Liver (tissue), 3 donors: ENCODE measurements around the gene AHNAK2.

Experiments
- ATF3 ChIP-seq: IDR thresholded peaks from 2 replicates; pipeline ENCODE4 v1.6.1; 2016; ENCODE audit warnings: antibody characterized with exemption
- CTCF ChIP-seq: fragments of 150-350 bp; IDR thresholded peaks from 2 replicates; pipeline ENCODE4 v1.5.1; 2017; ENCODE audit warnings: improper control_type of control experiment, low read depth, low read length; ENCODE audit not compliant: missing input control
- EGR1 ChIP-seq, 2 donors: IDR thresholded peaks; 2 replicates each; pipeline ENCODE4 v1.6.1; 2016 to 2018; ENCODE audit warnings: antibody characterized with exemption in 2 of 2, low read depth in 2 of 2
- FOXA1 ChIP-seq: IDR thresholded peaks from 2 replicates; pipeline ENCODE4 v1.6.1; 2016; ENCODE audit warnings: antibody characterized with exemption
- GABPA ChIP-seq, 2 donors: IDR thresholded peaks in 1 of 2; conservative IDR thresholded peaks in 1 of 2; 2 replicates each; pipeline ENCODE4 v1.6.1; 2016; ENCODE audit warnings: antibody characterized with exemption in 2 of 2, mild to moderate bottlenecking in 1 of 2, moderate library complexity in 1 of 2
- JUND ChIP-seq, 2 donors: IDR thresholded peaks; 2 replicates each; pipeline ENCODE4 v1.6.1; 2016; ENCODE audit warnings: antibody characterized with exemption in 2 of 2
- MAX ChIP-seq: IDR thresholded peaks from 2 replicates; pipeline ENCODE4 v1.6.1; 2016; ENCODE audit warnings: antibody characterized with exemption
- RAD21 ChIP-seq, 2 donors: IDR thresholded peaks; 2 replicates each; pipeline ENCODE4 v1.6.1; 2016; ENCODE audit warnings: antibody characterized with exemption in 2 of 2, mild to moderate bottlenecking in 2 of 2
- REST ChIP-seq: IDR thresholded peaks from 2 replicates; pipeline ENCODE4 v1.6.1; 2016; ENCODE audit warnings: antibody characterized with exemption, mild to moderate bottlenecking
- RXRA ChIP-seq, 2 donors: IDR thresholded peaks; 2 replicates each; pipeline ENCODE4 v1.6.1; 2017 to 2018; ENCODE audit warnings: antibody characterized with exemption in 2 of 2, mild to moderate bottlenecking in 1 of 2
- SP1 ChIP-seq: IDR thresholded peaks from 2 replicates; pipeline ENCODE4 v1.6.1; 2018; ENCODE audit warnings: antibody characterized with exemption, mild to moderate bottlenecking
- TAF1 ChIP-seq: conservative IDR thresholded peaks from 2 replicates; pipeline ENCODE4 v1.6.1; 2016; ENCODE audit warnings: antibody characterized with exemption, mild to moderate bottlenecking
- YY1 ChIP-seq: IDR thresholded peaks from 2 replicates; pipeline ENCODE4 v1.6.1; 2016; ENCODE audit warnings: antibody characterized with exemption, mild to moderate bottlenecking
- ZBTB33 ChIP-seq: IDR thresholded peaks from 2 replicates; pipeline ENCODE4 v1.6.1; 2016; ENCODE audit warnings: antibody characterized with exemption
- donor health status: healthy.
- donor health status: healthy.

GRCh38 chr14:104891664-104892530 is 86.3 kb downstream of the AHNAK2 start:
- no peak for TF ChIP-seq CTCF
- no peak for TF ChIP-seq MAX
- no peak for TF ChIP-seq TAF1
- TF ChIP-seq REST: no peak
- TF ChIP-seq YY1: no peak
- no peak for TF ChIP-seq RAD21 (IDR thresholded peaks at IDR 0.05)
- TF ChIP-seq FOXA1: no peak
- no peak for TF ChIP-seq EGR1 (IDR thresholded peaks at IDR 0.05; ENCODE audit: low read depth in 2 of 2)
- TF ChIP-seq JUND (IDR thresholded peaks at IDR 0.05): no peak
- no peak for TF ChIP-seq GABPA (IDR thresholded peaks at IDR 0.05 in 1 of 2, conservative IDR thresholded peaks at IDR 0.05 in 1 of 2)
- TF ChIP-seq ATF3: no peak
- no peak for TF ChIP-seq SP1
- TF ChIP-seq RXRA (IDR thresholded peaks at IDR 0.05): no peak
- TF ChIP-seq ZBTB33: no peak
